GM19099 (cell line): ENCODE data around the gene PRDM7.

Source experiments
- POLR2A ChIP-seq: IDR thresholded peaks from 3 replicates; pipeline ENCODE4 v1.6.1; 2011; ENCODE audit warnings: low read depth; ENCODE audit not compliant: insufficient read length; ENCODE audit errors: extremely low read depth

PRDM7 gene

DNA sequence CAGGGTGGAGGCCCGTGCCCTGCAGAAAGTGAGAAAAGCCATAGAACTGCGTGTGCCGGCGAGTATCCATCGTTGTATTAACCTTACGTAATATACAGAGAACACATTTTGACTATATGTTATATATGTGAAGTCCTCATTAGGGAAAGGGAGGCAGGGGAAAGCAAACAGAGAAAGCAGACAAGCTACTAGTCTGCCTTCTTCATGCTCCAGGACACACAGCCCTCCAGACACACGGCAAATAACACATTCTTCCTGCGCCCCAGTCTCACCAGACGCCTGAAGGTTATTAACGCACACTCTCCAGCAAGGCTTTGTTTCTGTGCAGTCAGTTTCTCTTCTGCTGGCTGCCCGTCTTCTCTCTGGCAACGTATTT is 28.8 kb downstream of the PRDM7 start:
- no peak for TF ChIP-seq POLR2A

DNA sequence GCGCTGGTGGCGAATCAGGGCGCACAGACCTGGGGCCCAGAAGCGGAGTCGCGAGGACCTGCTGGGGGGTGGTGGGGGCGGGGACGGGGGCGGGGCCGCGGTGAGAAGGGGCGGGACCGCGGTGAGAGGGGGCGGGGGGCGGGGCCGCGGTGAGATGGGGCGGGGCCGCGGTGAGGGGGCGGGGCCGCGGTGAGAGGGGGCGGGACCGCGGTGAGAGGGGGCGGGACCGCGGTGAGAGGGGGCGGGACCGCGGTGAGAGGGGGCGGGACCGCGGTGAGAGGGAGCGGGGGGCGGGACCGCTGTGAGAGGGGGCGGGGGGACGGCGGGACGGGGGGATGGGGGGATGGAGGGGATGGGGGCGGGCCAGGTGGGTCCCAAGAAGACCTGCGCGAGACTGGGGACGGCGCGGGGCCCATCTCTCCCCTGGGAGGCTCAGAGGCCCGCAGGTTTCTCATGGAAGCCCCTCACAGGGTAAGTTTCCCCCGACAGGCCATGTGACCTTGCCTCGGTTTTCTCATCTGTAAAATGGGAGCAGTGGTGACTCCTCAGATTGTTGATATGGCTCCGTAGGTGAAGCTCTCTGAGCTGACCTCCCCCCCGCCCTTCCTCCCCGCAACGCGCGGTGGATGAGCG is 29.3 kb downstream of the PRDM7 start:
- no peak for TF ChIP-seq POLR2A

DNA sequence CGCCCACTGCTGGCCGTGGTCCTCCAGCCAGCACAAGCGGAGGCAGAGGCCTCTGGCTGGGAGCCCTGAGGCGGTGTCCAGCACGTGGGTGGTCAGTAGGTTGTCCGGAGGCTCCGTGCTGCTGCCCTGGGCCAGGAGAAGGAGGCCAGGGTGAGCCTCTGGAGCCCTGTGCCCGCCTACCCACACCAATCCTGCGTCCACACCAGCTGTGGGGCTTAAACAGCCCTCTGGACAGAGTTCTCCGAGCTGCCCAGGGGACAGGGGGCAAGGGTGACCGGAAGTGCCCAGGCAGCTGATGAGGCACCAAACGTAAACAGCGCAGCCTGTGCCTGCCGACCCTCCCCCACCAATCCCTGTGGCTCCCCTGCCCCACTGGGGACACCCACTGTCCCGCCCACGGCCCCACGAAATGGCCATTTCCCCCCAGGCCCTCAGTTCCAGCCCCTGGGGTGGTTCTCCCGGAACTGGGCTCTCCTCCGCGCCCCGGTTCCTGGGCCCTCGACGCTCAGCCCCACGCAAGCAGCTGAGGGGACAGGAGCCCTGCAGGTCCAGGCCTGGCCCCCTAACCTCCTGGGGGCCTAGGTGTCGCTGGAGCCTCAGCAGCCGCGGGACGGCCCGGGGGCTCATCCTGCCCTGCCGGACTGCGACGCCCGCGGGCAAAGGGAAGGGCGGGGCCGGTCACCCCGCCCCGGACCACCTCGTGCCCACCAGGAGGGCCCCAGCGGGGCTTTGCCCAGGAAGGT is 30.0 kb downstream of the PRDM7 start:
- no peak for TF ChIP-seq POLR2A

DNA sequence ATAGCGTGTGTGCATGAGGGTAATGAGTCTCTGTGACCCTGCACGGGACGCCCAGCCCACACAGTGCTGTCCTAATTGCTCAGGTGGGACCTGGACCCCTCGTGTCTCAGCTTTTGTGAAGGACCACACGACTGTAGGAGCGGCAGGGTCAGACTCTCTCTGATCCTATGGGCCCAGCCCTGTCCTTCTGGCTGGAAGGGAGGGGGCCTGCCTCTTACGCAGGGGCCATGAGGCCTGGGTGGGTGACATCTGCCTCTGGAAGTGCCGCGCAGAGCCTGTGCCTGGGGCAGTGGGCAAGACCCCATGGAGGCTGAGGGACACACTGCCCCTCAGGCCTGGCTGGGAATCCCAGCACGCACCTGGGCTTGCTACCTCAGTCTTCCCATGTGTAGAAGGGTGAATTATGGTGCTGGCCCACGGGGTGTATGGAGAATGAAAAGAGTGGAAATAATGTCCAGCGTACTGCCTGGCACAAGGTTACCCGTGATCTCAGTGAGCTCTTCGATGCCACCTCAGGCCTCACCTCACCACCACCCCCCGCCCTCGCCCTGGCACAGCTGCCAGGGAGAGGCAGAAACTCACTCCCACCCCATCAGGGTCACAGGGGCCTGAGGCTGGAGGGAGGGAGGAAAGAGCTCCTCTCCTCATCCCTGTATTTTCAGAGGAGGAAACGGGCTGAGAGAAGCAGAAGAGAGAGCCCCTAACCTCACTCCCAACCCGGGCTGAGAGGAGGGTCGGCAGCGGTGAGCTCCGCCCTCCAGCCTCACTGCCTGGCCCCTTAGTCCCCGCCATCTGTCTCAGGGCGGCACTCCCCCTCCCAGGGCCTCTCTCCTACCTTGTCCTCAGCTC is 30.8 kb downstream of the PRDM7 start:
- no peak for TF ChIP-seq POLR2A

DNA sequence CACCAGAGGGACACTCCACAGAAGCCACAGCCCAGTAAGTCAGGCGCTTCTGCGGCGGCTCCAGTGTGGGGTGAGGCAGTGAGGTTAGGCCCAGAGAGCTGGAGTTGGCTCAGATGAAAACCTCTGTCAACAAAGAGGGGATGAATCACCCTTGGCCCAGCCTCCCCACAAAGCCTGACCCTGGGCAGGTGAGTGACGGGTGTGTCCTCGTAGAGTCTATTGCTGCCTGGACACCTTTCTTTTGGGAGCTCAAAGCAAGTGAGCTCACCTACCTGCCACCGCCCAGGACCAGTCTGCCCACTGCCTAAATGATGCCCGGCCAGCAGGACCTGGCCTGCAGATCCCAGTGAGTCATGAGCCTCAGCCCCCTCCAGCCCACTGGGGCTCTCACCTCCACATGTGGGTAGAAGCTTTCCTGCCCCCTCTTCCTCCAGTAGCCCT is 33.0 kb downstream of the PRDM7 start:
- TF ChIP-seq POLR2A, result no peak

DNA sequence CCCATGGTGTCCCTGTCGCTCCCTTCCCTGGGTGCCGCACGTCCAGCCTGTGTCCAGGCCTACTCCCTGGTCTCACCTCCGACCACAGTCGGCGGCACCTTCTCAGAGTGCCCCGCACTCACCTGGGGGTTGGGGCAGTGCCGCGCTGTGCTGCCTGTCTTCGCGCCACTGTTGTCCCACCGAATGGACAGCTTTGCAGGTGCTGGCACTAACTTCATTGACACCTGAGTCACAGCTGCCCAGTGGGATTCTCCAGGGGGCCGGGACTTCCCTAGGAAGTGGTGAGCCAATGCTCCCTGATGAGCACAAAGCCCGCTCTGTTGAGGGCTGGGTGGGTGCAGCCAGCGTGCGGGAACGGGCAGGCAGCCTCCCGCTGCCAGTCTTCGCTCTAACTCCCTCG is 33.6 kb downstream of the PRDM7 start:
- TF ChIP-seq POLR2A, result no peak

DNA sequence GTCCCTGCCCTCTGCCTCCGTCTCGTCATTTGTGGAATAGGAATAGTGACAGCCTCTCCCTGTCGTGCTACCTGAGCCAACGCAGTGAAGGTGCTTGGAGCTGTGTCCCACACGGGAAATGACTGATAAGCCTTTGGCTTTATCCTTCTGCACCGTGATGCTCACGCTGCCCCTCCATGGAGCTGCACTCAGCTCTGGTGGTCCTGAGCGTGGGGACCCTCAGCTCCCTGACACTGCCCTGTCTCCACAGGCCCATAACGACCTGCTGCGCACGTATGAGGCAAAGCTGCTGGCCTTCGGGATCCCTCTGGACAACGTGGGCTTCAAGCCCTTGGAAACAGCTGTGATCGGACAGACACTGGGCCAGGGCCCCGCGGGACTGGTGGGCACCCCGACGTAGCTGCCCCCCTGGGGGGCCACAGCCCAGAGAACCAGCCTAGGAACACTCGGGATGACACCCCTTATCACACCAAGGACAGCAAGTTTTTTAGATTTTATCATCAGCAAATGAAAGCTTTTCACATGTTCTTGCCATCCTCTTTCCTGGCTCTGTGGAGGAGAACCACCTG is 34.1 kb downstream of the PRDM7 start:
- TF ChIP-seq POLR2A, result no peak

DNA sequence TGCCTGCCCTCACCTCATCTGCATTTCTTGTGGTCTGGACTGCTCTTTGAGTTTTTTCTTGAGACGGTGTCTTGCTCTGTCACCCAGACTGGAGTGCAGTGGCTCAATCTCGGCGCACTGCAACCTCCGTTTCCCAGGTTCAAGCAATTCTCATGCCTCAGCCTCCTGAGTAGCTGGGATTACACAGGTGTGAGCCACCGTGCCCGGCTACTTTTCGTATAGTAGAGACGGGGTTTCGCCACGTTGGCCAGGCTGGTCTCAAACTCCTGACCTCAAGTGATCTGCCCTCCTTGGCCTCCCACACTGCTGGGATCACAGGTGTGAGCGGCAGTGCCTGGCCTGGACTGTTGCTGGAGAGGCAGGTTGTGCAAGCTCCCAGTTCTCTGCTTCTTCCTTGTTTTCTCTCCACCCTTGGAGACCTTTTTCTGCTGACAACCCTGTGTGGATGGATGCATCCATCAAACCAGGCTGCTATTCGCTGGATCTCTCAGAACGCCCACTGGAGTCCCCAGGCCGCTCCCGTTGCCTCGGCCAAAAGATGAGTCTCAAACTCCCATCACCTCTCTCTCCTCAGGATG is 35.1 kb downstream of the PRDM7 start:
- no peak for TF ChIP-seq POLR2A

DNA sequence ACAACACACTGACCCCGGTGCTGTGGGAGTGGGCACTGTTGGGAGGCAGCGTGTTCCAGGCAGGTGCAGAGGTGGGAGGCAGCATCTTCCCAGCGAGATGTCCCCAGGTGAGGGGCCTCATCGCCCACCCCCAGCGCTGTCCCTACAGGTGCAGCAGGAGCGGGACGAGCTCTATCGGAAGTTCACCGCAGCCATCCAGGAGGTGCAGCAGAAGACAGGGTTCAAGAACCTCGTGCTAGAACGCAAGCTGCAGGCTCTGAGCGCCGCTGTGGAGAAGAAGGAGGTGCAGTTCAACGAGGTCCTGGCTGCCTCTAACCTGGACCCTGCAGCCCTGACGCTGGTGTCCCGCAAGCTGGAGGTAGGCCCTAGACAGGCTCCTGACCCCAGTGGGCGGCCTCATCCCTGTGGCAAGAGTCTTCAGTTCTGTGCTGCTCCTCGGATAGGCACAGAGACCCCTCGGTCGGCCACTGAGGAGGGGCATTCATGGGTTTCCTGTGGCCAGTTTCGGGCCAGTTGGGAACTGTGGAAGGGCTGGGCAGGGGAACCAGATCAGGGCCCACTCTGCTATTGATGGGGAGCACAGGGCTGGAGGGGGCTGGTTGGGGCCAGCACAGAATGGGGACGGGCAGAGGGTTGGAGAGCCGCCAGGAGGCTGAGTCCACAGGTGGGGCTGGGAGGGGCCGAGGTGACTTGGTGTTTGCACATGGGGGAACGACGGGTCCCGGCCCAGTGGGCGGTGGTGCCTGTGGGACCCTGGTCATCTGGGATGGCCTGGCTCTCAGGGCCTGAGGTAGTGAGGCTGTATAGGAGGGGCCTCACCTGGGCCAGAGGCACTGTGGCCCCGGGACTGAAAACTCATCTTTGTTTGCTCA is 36.7 kb downstream of the PRDM7 start:
- TF ChIP-seq POLR2A, result no peak

DNA sequence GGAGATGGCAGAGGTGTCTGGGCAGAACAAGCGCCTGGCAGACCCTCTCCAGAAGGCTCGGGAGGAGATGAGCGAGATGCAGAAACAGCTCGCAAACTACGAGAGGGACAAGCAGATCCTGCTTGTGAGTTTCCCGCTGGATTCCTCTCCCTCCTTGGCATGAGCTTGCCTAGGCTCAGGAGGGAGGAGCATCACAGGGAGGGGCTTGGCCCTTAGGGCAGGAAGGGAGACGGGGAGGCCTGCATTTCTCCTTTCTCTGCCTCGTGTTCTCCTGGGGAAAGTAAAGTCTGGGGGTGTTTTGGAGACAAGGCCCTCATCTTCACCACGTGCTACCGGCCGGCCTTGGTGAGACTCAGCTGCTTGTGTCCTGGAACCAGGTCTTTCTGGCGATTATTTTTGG is 39.9 kb downstream of the PRDM7 start:
- no peak for TF ChIP-seq POLR2A

DNA sequence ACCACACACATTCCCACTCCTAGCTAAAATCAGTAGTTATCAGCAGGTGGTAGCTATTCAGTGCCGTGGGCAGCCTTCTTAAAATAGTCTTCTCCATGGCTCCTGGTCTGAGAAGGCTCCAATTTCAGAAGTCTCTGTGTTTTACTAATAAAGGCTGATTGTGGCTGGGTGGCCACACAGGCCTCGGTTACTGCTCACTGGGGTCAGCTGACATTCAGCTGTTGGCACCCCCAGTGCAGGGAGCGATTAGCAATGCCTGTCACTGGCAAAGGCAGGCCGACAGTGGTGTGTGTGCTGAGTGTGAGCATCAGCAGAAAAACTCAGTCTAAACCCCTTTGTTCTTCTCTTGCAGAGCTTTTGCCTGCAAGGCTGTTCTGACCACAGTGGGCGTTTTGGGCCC is 41.2 kb downstream of the PRDM7 start:
- TF ChIP-seq POLR2A, result no peak

DNA sequence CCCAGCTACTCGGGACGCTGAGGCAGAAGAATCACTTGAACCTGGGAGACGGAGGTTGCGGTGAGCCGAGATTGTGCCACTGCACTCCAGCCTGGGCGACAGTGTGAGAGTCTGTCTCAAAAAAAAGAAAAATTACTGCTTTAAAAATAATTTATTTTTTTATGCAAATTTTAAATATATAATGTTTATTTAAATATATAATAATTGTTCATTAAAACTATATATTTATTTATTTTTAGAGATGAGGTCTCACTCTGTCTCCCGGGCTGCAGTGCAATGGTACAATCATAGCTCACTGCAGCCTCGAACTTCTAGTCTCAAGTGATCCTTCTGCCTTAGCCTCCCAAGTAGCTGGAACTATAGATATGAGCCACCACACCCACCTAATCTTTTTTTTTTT is 42.6 kb downstream of the PRDM7 start:
- TF ChIP-seq POLR2A, result no peak

DNA sequence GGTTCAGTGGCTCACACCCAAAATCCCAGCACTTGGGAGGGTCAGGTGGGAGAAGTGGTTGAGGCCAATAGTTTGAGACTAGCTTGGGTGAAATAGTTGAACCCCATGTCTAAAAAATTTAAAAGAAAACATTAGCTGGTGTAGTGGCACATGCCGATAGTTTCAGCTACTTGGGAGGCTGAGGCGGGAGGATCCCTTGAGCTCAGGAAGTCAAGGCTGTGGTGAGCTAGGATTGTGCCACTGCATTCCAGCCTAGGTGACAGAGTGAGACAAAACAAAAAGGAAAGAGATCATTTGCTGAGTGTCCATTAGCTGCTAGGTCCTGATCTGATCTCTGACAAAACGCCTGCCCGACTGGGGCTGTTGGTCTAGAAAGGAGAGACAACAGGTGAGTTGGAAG is 43.7 kb downstream of the PRDM7 start:
- no peak for TF ChIP-seq POLR2A

DNA sequence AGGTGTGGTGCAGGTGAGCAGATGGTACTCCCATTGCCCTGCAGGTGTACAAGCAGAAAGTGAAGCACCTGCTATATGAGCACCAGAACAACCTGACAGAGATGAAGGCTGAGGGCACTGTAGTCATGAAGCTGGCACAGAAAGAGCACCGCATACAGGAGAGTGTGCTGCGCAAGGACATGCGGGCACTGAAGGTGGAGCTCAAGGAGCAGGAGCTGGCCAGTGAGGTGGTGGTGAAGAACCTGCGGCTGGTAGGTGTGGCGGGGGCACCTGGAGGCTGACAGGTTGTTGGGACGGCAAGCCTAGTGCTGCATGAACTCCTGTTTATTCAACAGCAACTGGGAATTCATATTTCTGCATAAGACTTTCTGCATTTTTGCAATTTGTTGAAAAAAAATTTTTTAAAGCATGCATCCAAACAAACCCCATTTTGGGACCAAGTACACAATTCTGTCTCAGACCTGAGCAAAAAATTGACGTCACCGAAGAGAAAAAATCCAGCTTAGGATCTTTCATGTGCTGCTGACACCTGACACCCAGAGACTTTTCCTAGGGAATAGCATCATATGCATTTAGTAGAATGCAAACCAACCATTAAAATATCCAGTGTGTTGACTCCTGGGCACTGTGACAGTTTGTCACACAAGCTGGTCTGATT is 44.3 kb downstream of the PRDM7 start:
- no peak for TF ChIP-seq POLR2A
